Middle frontal gyrus (tissue), 1 donor: ENCODE results near the gene CDK2AP2.
"Not testable (repeated sequence)": the region's sequence is repeated elsewhere in the genome, so short reads cannot be mapped to it uniquely, and the experiment has no call there.

Source experiments
- DNase-seq: peaks from one replicate; pipeline ENCODE4 v3.0.0-alpha.2; 2015; ENCODE audit warnings: low spot score; ENCODE audit errors: extremely low spot score

The CDK2AP2 gene

DNA sequence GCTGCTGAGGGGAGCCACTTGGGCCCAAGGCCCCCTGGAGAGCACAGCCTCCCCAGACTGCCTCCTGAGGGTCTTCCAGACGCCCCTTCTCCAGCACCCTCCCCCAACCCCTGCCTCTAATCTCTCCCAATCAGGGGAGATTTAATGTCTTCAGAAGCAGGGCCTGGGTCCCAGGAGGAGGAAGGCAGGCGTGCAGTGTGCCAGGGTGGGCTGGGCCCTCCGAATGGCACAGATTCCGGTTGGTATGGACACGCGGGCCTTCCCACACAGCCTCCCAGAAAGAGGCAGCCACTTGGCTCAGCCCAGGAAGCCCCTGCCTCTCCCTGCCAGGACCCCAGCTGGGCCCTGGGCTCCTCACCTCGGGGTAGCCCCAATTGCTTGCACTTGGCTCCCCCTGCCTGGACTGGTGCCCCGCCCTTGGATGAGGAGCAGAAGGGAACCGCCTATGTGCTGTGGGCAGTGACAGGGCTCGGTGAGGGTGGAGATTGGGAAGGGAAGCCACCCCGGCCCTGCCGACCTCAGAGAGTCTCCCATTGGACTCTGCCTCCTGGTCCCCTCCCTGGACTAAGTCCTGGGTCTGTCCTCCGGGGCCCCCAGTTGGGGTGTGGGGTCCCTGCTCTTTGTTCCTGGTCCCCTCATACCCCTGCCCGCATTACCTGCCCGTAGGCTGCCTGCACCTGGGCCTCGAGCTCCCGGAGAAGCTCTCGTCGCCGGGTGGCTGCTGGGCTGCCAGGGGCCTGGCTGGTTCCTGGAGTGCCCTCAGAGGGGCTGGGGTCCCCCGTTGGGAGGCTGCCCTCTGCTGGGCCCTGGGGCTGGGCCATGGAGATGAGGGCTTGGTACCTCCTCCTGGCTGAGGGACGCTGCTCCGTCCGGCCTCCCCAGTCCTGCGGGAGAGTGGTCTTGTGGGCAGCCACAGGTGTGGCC lies 15.9 kb upstream of the CDK2AP2 start:
- DNase-seq = no peak

DNA sequence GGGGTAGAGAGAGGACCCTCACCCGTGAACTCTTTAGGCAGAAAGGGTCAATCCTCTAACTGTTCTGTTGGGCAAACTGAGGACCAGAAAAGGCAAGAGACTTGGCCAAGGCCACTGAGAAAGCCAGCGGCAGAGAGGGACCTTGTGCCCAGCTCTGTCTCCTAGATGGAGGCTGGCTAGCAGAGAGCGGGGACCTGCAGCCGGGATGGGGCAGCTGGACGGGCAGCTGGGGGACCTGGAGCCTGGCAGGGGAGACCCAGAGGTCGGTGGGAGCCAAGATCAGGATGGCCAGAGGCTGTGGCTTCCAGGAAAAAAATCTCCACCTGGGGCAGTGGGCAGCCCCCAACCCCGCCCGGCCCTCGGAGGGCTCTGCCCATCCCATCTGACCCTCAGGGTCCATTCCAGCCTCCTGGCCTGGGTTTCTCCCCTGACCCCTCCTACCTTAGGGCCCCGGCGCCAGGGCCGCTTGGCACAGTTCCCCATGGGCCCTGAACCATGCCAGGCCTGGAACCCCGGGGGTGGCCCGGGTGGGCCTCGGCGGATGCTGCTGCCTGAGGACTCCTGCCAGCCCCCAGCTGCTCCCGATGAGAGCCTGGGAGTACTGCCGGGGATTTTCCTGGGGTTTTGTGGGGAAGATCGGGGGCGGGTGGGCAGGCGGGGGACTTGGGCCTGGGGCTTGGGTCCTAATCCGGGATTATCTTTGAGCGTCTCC lies 15.0 kb upstream of the CDK2AP2 start, which contains the start of gene CABP2:
TSS of gene CABP2 (minus strand) at position 603 of the 712 bp plus-strand sequence. CDS start at position 483, 120 bp downstream.
- no peak for DNase-seq

- no peak for DNase-seq
Measured at GRCh38 chr11:67522338-67522737, 14.4 kb upstream of the CDK2AP2 start.

DNA sequence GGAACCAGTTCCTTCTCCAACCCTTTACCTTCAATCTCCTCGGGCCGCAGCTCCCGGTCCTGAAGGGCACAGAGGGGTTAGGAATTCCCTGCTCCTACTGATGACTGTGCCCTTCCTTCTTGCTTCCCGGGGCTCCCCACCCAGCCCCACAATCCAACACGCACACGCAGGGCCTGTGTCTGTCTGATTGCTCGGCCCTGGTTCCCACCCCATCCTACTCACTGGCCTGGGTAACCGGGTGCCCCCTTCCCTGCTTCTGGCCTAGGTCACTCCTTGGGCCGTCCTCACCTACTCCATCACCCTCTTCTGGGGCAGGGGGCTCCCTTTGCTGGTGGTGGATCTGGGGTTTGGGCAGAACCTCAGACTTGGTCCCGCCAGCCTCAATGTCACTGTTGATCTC lies 14.0 kb upstream of the CDK2AP2 start:
- DNase-seq = no peak

- DNase-seq = no peak
Measured at GRCh38 chr11:67520856-67521824, 13.2 kb upstream of the CDK2AP2 start.

DNA sequence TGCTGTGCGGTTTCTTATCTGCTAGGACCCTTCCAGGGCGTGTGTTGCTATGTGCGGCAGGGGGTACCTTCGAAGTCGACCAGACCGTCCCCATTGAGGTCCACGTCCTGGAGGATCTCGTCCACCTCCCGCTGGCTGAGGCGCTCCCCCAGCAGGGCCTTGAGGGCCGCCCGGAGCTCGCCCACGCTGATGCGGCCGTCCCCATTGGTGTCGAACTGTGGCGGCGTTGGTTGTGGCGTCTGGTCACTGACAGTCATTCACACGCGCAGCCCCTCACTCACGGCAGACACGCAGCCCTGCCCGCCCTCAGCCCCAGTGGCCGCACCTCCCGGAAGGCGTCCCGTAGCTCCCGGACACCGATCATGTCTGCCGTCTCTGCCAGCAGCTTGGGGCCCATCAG lies 11.8 kb upstream of the CDK2AP2 start:
- no peak for DNase-seq

- no peak for DNase-seq
Measured at GRCh38 chr11:67517784-67518552, 10.0 kb upstream of the CDK2AP2 start.

DNA sequence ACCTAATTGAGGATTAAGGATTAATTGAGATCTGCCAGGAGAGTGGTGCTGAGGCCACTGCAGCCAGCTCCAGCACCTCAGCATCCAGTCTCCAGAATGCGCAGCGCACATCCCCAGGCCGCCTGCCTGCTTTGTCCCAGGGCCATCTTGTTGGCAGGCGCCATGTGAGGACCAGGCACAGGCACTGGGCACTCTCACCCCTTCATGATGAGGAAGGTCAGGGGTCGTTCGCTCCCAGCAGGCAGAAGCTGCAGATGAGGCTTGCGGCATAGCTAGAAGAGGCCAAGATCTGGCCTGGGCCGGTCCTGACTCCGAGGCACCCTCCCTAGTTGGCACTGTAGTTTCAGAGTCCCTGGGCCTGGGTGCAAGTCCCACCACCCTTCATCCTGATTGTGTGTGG lies 8.8 kb upstream of the CDK2AP2 start:
- DNase-seq = no peak

DNA sequence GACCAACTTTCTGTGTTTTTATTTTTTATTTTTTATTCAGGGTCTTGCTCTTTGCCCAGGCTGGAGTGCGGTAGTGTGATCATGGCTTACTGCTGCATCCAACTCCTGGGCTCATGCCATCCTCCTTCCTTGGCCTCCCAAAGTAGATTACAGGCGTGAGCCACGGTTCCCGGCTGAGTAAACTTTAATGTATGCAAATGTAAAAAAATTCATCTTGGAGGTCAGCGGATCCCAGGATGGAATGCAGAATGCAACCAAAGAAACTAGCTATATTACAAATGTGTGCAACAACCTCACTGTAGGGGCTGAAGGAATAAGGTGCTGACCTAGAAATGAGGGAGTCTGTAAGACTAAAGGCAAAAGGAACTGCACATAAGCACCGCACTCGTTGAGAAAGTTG lies 6.2 kb upstream of the CDK2AP2 start:
- DNase-seq = no peak

GRCh38 chr11:67511558-67511957 lies 3.6 kb upstream of the CDK2AP2 start:
- DNase-seq = not testable (repeated sequence)

- no peak for DNase-seq
Measured at GRCh38 chr11:67510023-67510345, 2.0 kb upstream of the CDK2AP2 start.

- DNase-seq = peak; percentile 95
Measured at GRCh38 chr11:67508486-67509121, 642 bp upstream of the CDK2AP2 start.

DNA sequence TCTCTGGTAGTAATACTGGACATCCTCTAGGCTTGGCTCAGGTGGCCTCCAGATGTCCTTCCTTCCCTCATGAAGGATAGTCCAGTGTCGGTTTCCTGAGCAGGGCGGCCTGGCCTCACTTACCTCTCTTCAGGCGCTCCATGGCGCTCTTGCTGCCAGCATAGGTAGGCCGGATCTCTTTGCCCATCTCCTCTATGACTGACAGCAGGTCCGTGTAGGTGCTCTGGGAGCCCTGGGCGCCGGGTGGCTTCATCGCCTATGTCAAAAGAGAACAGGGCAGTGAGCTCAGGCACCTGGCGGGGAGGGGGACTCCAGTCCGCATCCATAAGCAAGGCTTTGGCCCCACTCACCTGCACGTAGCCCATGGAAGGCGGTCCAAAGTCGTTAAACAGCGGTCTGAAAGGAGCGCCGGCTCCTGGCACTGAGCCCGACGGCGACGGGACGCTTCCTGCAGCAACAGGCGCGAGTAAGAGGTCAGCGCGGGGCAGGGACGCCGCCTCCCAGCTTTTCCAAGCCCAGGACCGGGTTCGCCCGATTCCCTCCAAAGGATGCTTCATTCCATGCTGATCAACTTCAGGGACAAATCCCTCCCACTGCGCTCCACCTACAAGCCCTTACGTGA lies 609 bp downstream of the CDK2AP2 start:
- DNase-seq = no peak

DNA sequence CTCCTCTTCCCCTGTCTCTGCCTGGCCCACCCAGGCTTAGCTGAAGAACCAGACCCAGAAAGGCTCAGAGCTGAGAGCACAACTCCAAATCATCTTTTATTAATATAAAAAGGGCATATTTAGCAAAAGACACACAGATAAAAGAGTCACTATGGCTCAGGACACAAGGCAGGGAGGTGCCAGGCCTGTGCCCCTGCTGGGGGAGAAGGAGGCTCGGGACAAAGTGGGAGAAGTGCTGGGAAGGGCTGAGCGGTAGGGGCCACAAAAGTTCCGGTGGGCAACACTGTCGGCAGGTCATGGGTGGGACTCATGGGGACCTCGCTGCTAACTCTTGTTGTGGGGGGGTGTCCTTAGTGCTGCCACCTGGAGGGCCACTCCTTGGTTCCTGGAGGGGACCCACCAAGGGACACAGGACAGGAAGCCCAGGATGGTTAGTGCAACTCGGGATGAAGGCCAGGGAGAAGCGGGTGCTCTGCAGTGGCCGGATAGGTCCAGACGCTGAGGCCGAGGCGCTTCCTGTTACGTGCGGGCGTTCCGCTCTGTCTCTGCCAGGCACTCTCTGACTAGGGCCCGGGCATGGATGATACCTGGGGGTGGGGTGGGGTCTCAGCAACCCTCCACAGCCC lies 1.4 kb downstream of the CDK2AP2 start:
- DNase-seq = no peak

DNA sequence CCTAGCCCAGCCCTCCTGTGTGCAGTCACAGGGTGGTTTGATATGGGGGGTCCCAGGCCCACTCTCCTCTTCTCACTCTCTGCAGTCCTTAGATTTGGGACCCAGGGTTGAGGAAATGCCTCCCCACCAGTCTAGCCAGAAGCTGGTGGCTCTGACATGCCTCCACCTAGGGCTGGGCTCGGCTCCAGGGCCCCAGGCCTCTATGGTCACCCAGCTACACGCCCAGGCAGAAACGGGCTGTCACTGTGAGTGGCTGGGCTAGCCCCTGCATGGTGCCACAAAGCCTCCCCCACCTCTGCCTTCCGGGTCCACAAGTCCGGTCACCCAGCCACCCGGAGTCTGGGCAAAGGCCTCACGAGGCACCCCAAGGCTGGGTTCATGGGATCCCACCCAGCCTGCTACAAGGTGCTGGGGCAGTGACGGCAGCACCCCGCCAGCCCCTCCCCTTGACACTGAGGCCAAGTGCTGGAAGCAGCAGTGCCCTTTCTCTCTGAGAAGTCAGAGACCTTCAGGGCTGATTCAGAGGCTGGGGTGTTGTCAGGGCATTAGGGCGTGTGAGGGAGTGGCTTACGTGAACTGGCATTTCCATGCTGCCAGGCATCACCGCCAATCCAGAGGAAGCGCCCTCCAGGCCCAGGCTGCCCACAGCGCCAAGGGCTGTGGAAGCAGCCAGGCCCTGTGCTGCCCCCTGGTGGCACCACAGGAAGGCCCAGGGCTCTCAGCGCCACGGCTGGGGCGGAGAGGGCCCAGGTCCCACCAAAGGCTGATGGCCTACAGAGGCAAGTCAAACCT lies 2.2 kb downstream of the CDK2AP2 start:
- peak; percentile 71 for DNase-seq

GRCh38 chr11:67504950-67505581 lies 2.9 kb downstream of the CDK2AP2 start, which contains the start of gene PITPNM1:
Gene PITPNM1, minus strand, starts transcription at chr11:67505363. Its CDS starts 1,183 bp downstream, at chr11:67504180.
- DNase-seq = no peak

DNA sequence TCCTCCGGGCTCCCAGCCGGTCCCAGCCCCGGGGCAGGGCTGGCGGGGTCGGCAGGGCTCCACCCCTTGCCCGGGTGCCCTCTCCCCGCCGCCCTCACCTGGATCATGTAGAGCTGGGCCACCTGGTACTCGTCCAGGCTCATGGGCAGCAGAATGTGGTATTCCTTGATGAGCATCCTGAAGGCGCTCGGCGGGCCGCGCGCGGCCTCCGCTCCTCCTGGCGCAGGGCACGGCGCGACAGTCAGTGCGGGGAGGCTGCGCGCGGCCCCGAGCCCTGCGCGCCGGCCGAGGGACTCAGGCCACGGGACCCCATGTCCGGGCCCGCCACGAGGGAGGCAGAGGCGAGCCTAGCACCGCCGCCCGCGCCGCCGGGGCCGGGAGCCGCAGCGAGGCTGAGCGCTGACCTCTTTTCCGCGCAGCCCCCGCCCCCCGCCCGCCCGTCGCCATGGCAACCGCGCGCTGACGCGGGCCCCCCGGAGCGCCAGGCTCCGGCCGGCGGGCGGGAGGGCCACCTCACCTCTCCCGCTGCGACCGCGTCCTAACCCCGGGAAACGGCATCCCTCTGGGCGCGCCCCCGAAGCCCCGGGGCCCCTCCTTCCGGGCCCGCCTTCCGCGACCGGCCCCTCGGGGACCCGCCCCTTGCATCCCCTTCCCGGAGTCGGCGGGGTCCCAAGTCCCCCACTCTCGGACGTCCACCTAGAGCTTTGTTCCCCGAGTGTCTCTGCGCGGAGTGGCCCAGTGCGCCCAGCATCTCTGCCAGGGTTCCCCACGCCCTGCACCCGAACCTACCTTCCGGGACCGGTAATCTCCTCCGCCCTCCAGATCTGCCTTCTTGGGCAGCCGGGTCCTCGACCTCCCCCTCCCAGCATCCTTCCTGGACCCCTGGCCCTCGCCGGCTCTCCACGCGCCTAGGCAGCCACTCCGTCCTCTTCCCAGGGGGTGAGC lies 3.7 kb downstream of the CDK2AP2 start:
- no peak for DNase-seq
